HepG2 (cell line): ENCODE results near the gene GSTP1. TPM values are rescaled to one million over a fixed set of nuclear protein-coding genes. Genes with fewer than 3 reads are reported as not detected.
A peak's percentile ranks its signal among the peaks of the same experiment; 100 is the strongest.

ENCODE experiments used
- ATAC-seq: fragments of 200-7000 bp; cut with Tn5 transposase; 3 replicates; pipeline ENCODE4 v1.9.1; 2020; ENCODE audit warnings: mild to moderate bottlenecking, moderate library complexity
- BruUV-seq: library from RNA; stranded (reverse); fragments of 400-500 nt; replicated peaks from 2 replicates; lab custom pipeline; 2021; lab: Mats Ljungman, UMichigan
- CTCF ChIA-PET: fragments of 300-600 bp; formaldehyde crosslinking; extraction: SDS; loops from one replicate; lab custom pipeline; 2021; ENCODE audit warnings: low total read pairs, inconsistent platforms, low intra/inter-chr PET ratio; lab: Yijun Ruan, JAX
- POLR2A ChIA-PET: fragments of 350-600 bp; sonication (Branson Sonifier 250); formaldehyde crosslinking; loops from one replicate; lab custom pipeline; 2020; ENCODE audit warnings: antibody characterized with exemption, inconsistent platforms; lab: Yijun Ruan, JAX
- DNase-seq: peaks from one replicate; pipeline ENCODE4 v3.0.0-alpha.2; 2015; ENCODE audit warnings: low spot score
- FAIRE-seq: peaks from 3 replicates; lab custom pipeline; 2011; peaks lifted over from hg19 to GRCh38; lab: Jason Lieb, UNC
- H2AFZ ChIP-seq: one replicate; pipeline ENCODE4 v1.6.1; 2011; ENCODE audit warnings: low read length, inconsistent platforms
- H3K27ac ChIP-seq: fragments of 300-600 bp; 3 replicates; pipeline ENCODE4 v1.8.0; 2011; ENCODE audit warnings: mixed run types, mild to moderate bottlenecking, mixed read lengths, low read length, inconsistent platforms; ENCODE audit not compliant: insufficient read depth; ENCODE audit errors: extremely low read length
- H3K27me3 ChIP-seq, 2 experiments: fragments of 200-600 bp in 1 of 2; 2 replicates in 1 of 2; 3 replicates in 1 of 2; pipeline versions ENCODE4 v1.6.0 to v1.8.0; 2011; ENCODE audit warnings: low read length in 2 of 2, mild to moderate bottlenecking in 2 of 2, moderate library complexity in 2 of 2, inconsistent platforms in 1 of 2; ENCODE audit not compliant: insufficient read depth in 2 of 2, control insufficient read depth in 1 of 2
- H3K36me3 ChIP-seq, 2 experiments: fragments of 200-600 bp in 1 of 2; replicated peaks in 1 of 2; 2 replicates in 1 of 2; 3 replicates in 1 of 2; pipeline versions ENCODE4 v1.5.1 to v1.8.0; 2011; ENCODE audit warnings: low read length in 2 of 2, inconsistent platforms in 1 of 2; ENCODE audit not compliant: insufficient read depth in 2 of 2, control insufficient read depth in 1 of 2
- H3K4me1 ChIP-seq: 2 replicates; pipeline ENCODE4 v1.5.1; 2012; ENCODE audit warnings: low read length, inconsistent platforms; ENCODE audit not compliant: insufficient read depth
- H3K4me2 ChIP-seq: 2 replicates; pipeline ENCODE4 v1.6.0; 2011; ENCODE audit warnings: low read depth, low read length, inconsistent platforms
- H3K4me3 ChIP-seq, 3 experiments: fragments of 200-600 bp in 1 of 3; sonication (generic), shearing (Covaris generic) in 1 of 3; replicated peaks in 1 of 3; 2 replicates each; pipeline ENCODE4 v1.5.1; 2011 to 2016; ENCODE audit warnings: low read length in 3 of 3, inconsistent platforms in 2 of 3, low read depth in 2 of 3, mild to moderate bottlenecking in 2 of 3, control low read depth in 1 of 3, mixed read lengths in 1 of 3; ENCODE audit not compliant: insufficient read depth in 1 of 3
- H3K79me2 ChIP-seq: one replicate; pipeline ENCODE4 v1.6.1; 2011; ENCODE audit warnings: low read length, inconsistent platforms; ENCODE audit not compliant: insufficient read depth
- H3K9ac ChIP-seq: 2 replicates; pipeline ENCODE4 v1.6.0; 2011; ENCODE audit warnings: mild to moderate bottlenecking, low read depth, low read length, inconsistent platforms; ENCODE audit not compliant: insufficient read depth
- H3K9me3 ChIP-seq: 2 replicates; pipeline ENCODE4 v1.5.1; 2012; ENCODE audit warnings: mild to moderate bottlenecking, low read length
- H4K20me1 ChIP-seq: 2 replicates; pipeline ENCODE4 v1.6.0; 2011; ENCODE audit warnings: inconsistent platforms, mild to moderate bottlenecking, low read length, moderate library complexity; ENCODE audit not compliant: insufficient read depth
- KLF11 ChIP-seq: IDR thresholded peaks from 2 replicates; pipeline ENCODE4 v1.6.1; 2016; ENCODE audit warnings: missing compliant biosample characterization
- KMT2B ChIP-seq: IDR thresholded peaks from 2 replicates; pipeline ENCODE4 v1.6.1; 2016; ENCODE audit warnings: missing genetic modification reagents, missing compliant biosample characterization
- SMAD1 ChIP-seq: sonication (generic); formaldehyde crosslinking; IDR thresholded peaks from 2 replicates; pipeline ENCODE4 v1.4.0; 2020; ENCODE audit warnings: missing genetic modification reagents, low read depth, mild to moderate bottlenecking, borderline replicate concordance
- TOPORS ChIP-seq: sonication (generic); formaldehyde crosslinking; IDR thresholded peaks from 2 replicates; pipeline ENCODE4 v1.8.0; 2023; ENCODE audit warnings: mild to moderate bottlenecking, missing genetic modification reagents
- ZFP36 ChIP-seq: fragments of 150-350 bp; IDR thresholded peaks from 2 replicates; pipeline ENCODE4 v1.6.1; 2018; ENCODE audit warnings: borderline replicate concordance, low read length, low read depth; ENCODE audit not compliant: partially characterized antibody
- ZFYVE20 ChIP-seq: sonication (generic); formaldehyde crosslinking; IDR thresholded peaks from 2 replicates; pipeline ENCODE4 v1.8.0; 2023; ENCODE audit warnings: low read depth, mild to moderate bottlenecking, moderate library complexity, missing genetic modification reagents, borderline replicate concordance
- ZNF670 ChIP-seq: sonication (generic); formaldehyde crosslinking; IDR thresholded peaks from 2 replicates; pipeline ENCODE4 v1.8.0; 2022; ENCODE audit warnings: mild to moderate bottlenecking, missing genetic modification reagents, borderline replicate concordance
- ZNF724P ChIP-seq: sonication (generic); formaldehyde crosslinking; IDR thresholded peaks from 2 replicates; pipeline ENCODE4 v1.8.0; 2022; ENCODE audit warnings: missing genetic modification reagents, borderline replicate concordance
- WGBS: methylation state at CpG from one replicate; pipeline ENCODE4 v1.1.6; 2017; ENCODE audit warnings: low lambda C conversion rate; 5-methylcytosine and 5-hydroxymethylcytosine counted together
- in situ Hi-C: cut with HindIII; loops from 2 replicates; pipeline ENCODE4 v1.10.0; 2017; ENCODE audit warnings: low pct_unique_long_range_greater_than_20kb; ENCODE audit not compliant: extremely low pct_ligation_motif_present
- intact Hi-C: fragments of 100-400 bp; cut with micrococcal nuclease; formaldehyde crosslinking; loops from one replicate; pipeline ENCODE4 v1.10.0; 2022; ENCODE audit not compliant: unreplicated experiment
- polyA plus RNA-seq, 8 experiments: library from polyadenylated mRNA; depleted of rRNA in 3 of 8; stranded (reverse) in 7 of 8; unstranded in 1 of 8; fragments of >200 nt; fragmentation: Illumina TruSeq in 4 of 8; extraction: Trizol in 4 of 8; gene quantifications; 2 replicates each; pipeline versions ENCODE4 v1.2.1 to v1.2.3, GENCODE V29; 2011 to 2016; ENCODE audit warnings: low read depth in 4 of 8, missing spikeins in 1 of 8, mixed read lengths in 1 of 8; ENCODE audit not compliant: insufficient read depth in 1 of 8
- total RNA-seq, 5 experiments: library from RNA; depleted of rRNA; stranded (reverse); fragments of >200 nt; fragmentation: Illumina TruSeq; extraction: Trizol; gene quantifications; 2 replicates each; pipeline ENCODE4 v1.2.3, GENCODE V29; 2016; ENCODE audit warnings: low read depth in 1 of 5
- TF ChIP-seq, protein P1 (sequence below): sonication (generic); formaldehyde crosslinking; IDR thresholded peaks from 2 replicates; pipeline ENCODE4 v1.8.1; 2023; ENCODE audit warnings: missing genetic modification reagents, mild to moderate bottlenecking, borderline replicate concordance
- TF ChIP-seq, protein P2 (sequence below): sonication (generic); formaldehyde crosslinking; IDR thresholded peaks from 2 replicates; pipeline ENCODE4 v1.5.1; 2020; ENCODE audit warnings: mild to moderate bottlenecking, missing genetic modification reagents

GSTP1 gene
- total and polyA plus RNA-seq, 2 of the 13 experiments (the other 11 are each of a cell fraction or from before 2014, with no cell fraction given) = not detected

DNA sequence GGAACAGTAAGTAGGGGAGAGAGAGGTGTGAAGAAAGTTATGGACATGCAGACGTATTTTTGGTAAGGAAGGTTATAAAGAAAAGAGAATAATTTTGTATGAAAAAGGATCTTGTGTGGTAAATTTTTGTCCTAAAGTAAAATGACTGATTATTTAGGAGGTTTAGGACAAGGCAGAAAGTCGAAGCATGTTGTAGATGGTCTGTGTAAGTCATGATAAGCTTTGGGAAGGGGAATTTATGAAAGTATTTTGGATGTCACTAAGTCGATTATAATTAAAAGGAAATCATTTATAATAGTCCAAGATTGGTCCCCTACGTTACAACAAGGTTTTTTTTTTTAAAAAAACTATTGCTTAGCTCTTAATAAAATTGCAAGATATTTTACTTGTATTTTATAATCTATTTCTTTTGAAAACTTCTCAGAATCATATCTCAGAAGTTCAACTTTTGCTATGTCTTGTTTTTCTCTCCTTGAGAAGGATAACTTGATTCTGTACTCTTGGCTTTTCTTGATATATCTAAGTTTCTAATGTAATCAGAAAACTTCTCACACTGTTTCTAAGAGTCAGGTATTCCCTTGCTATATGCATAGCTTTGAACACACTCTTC is 49.4 kb upstream of the GSTP1 start:
- 2% methylated on average over 4 of the region's 4 CpGs for WGBS
- Histone ChIP-seq H3K9ac (no peak overlapping the region), H2AFZ (no peak overlapping the region), H3K9me3 (peaks cover 24% of the 10 kb centered on the region), H3K4me2 (no peak overlapping the region), H4K20me1 (no peaks in the 10 kb centered on the region), H3K27me3 (no peaks in the 10 kb centered on the region), H3K27ac (no peak overlapping the region), H3K79me2 (no peaks in the 10 kb centered on the region), H3K4me3 (no peak overlapping the region), H3K36me3 (no peaks in the 10 kb centered on the region), H3K4me1 (peaks cover 7% of the 10 kb centered on the region)
- POLR2A ChIA-PET = no interaction called here
- TF ChIP-seq, protein P1, sequence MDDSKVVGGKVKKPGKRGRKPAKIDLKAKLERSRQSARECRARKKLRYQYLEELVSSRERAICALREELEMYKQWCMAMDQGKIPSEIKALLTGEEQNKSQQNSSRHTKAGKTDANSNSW (CRISPR knock-in tag) = no peak
- peak; percentile 93 for TF ChIP-seq ZFP36
- TF ChIP-seq, protein P2, sequence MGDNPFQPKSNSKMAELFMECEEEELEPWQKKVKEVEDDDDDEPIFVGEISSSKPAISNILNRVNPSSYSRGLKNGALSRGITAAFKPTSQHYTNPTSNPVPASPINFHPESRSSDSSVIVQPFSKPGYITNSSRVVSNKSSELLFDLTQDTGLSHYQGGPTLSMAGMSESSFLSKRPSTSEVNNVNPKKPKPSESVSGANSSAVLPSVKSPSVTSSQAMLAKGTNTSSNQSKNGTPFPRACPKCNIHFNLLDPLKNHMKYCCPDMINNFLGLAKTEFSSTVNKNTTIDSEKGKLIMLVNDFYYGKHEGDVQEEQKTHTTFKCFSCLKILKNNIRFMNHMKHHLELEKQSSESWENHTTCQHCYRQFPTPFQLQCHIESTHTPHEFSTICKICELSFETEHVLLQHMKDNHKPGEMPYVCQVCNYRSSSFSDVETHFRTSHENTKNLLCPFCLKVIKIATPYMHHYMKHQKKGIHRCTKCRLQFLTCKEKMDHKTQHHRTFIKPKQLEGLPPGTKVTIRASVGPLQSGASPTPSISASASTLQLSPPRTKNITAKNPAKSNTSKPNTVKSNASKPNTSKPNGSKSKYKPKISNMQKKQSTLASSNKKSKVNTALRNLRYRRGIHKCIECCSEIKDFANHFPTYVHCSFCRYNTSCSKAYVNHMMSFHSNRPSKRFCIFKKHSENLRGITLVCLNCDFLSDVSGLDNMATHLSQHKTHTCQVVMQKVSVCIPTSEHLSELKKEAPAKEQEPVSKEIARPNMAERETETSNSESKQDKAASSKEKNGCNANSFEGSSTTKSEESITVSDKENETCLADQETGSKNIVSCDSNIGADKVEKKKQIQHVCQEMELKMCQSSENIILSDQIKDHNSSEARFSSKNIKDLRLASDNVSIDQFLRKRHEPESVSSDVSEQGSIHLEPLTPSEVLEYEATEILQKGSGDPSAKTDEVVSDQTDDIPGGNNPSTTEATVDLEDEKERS (CRISPR knock-in tag) = 0 out of 2 replicates have a peak, but pooled peaks have one; percentile 57
- no peak for TF ChIP-seq SMAD1 (CRISPR knock-in tag)
- TF ChIP-seq KLF11 = no peak
- TF ChIP-seq TOPORS (CRISPR knock-in tag) = peak; percentile 80
- TF ChIP-seq ZFYVE20 (CRISPR knock-in tag) = no peak
- TF ChIP-seq KMT2B (CRISPR knock-in tag) = no peak
- peak; percentile 93; the same call in 1 of the 2 replicates for TF ChIP-seq ZNF724P (CRISPR knock-in tag)
- no peak for TF ChIP-seq ZNF670 (CRISPR knock-in tag)
- CTCF ChIA-PET = no interaction called here
- no peak for DNase-seq
- no peak for ATAC-seq
- no peak for FAIRE-seq
- in situ Hi-C loops (no loop called here), intact Hi-C loops (no loop called here)
- BruUV-seq = no TSS peak
